NCI-H1694 treated with DMSO at 0.1 percent for 48 hours (cell line): ENCODE measurements around the gene ZFR2.
"Not testable (repeated sequence)": the region's sequence is repeated elsewhere in the genome, so short reads cannot be mapped to it uniquely, and the experiment has no call there.

Experiments
- DNase-seq: peaks from one replicate; lab custom pipeline; 2025; lab: John Stamatoyannopoulos, UW

ZFR2 gene

DNA sequence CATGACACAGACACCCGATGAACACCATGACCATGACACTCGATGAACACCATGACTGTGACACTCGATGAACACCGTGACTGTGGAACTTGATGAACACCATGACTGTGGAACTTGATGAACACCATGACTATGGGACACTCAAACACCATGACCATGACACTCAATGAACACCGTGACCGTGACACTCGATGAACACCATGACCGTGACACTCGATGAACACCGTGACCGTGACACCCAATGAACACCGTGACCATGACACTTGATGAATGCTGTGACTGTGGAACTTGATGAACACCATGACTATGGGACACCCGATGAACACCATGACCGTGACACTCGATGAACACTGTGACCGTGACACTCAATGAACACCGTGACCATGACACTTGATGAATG, 31.5 kb downstream of the ZFR2 start:
- DNase-seq = no peak

DNA sequence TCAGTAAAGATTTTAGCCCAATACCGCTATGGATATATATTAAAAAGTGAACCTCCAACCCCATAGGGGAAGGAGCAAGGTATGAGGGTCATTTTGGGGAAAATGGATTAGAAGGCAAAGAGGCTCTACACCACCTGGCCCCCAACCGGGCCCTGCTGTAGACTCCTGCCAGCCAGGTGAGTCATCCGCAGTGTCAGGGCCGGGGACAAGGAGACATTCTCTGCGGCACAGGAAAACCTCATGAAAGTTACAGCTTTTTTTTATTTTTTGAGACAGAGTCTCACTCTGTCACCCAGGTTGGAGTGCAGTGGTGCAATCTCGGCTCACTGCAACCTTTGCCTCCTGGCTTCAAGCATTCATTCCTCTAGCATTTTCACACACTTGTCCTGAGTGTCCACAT, 32.0 kb downstream of the ZFR2 start:
- DNase-seq = no peak

DNA sequence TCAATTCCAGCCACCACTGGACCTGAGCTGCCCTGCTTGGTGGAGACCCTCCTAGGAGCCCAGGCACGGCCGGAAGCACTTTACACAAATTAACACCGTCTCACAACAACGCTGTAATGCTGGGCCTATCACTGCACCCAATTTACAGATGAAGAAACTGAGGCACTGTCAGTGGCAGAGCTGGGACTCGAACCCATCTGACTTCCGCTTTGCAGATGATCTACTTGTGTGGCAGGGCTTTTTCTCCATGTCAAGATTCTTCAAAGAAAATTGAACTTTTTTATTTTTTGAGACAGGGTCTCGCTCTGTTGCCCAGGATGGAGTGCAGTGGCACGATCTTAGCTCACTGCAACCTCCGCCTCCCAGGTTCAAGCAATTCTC, 33.8 kb downstream of the ZFR2 start:
- DNase-seq = no peak

DNA sequence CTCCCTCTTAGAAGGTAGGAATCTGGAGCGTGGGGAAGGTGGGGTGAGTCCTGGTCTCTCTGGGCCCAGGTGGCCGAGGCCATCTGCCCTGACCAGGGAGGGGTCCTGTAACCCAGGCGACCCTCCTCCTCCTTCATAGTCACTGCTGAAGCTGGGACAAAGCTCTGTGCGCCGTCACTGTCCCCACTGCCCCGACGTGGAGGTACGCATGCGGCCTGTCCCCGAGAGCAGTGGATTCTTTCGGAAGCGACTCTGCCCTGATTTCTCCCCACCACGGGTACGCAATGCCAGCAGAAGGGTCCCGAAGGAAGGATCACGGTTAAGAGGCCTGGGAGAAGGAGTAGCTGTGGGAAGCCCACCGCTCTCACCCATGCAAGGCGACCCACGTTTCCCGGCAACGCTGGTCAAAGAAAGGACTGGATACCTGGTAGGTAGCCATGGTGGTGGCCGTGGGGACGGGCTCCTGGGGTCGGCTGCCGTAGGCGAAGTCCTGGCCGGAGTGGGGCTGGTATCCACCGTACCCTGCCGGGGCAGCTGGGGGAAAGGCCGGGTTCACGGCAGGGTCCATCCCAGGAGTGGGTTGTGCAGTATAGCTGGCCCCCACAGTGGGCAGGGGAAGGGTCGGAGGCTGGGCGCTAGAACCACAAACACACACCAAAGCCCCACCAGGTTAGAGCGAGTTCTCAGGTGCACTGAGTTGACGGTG, 34.3 kb downstream of the ZFR2 start:
- no peak for DNase-seq

DNA sequence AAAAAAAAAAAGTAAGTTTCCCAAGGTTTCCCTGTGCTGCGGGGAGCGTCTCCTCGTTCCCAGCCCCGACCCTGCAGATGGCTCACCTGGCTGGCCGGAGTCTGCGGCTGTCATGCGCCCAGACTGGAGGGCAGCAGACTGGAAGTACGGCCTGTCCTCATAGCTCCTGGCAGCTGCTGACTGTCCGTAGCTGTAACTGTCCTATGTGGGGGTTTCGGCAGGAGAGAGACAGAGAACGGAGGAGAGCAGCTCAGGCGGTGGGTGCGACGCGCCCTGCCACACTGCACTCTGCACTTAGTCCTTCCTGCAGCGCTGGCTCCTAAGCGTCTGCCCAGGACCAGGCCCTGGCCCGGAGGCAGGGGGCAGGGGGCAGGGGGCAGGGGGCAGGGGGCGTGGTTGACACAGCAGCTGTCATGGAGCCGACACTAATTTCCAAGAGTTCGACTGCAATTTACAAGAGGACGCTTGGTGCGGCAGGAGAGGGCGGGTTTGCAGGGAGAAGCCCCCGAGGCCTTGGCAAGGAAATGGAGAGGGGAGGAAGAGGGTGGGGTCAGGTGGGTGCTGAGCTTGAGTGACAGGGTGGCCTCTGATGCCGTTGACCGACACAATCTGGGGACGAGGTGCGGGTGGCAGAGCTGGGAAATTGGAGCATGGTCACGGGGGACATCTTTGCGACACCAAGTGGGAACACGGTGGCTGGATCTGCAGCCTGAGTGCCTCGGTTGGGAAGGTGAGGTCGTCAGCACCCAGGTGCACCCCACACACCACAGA, 35.1 kb downstream of the ZFR2 start:
- no peak for DNase-seq

DNA sequence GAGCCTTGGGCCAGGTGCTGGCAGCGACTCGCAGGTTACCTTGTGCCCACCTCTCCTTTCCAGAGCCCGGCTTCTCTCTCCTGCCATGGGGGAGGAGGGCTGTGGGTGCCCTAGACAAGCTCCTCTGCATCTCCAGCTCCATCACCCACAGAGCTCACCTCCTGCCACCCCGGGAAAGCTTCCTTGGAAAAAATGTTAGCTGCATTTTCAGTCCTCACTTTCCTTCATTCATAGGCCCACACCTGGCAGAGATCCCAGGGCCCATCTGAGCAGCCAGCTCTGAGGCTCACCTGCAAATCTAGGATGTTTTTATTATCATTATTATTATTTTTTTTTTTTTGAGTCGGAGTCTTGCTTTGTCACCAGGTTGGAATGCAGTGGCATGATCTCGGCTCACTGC, 36.8 kb downstream of the ZFR2 start:
- DNase-seq = no peak

DNA sequence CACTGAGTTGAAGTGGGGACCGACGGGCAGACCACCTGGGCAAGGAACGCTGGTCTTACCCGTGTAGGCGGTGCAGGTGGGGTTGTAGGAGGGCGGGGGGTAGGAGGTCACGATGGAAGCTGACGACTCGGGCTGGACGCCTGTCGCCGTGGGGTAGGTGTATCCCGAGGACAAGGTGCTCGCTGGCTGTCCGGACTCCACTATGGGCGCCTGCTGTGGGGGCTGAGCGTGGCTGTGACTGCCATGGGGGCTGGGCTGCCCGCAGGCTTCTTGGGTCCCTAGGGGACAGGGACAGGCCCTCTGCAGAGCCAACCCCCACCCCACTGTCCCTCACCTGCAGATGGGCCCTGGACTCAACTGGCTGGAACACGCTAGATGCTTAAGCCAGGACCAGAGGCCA, 37.2 kb downstream of the ZFR2 start:
- DNase-seq = no peak

DNA sequence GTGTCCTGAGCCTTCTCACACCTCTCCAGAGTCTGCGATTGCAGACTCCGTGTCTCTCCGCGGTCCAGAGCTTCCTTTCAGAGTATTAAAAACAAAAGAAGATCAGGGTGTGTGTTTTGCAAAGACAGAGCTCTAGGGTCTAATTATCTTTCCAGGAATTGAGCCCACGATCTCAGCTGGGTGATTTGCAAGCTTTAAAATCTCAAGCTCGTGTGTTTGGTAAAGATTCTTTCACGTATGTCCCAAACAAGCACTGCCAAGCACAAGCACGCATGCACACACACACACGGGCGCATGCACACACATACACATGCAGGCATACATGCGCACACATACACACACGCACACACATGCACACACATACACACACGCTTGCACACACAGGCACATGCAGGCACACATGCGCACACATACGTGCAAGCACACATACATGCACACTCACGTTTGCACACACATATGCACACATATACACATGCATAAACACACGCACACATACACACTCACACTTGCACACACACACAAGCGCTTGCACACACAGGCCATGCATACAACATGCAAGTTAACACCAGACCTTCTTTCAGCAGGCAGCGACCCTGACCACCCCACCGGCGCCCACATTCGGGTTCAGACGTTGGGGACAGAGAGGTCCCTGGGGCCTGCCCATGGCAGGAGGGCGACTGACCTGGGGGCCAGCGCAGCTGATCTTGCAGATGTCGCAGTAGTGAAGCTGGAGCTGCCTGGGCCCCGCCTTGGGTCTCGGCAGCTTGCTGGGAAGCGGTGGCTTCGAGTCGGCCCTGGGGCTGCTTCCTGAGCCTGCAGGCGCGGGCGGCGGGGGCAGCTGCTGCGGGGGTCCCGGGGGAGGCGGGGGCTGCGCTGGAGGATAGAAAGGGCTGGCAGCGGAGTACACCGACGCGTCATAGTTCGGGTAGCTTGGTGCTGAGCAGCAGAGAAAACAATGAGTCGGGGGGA, 37.9 kb downstream of the ZFR2 start:
- no peak for DNase-seq

DNA sequence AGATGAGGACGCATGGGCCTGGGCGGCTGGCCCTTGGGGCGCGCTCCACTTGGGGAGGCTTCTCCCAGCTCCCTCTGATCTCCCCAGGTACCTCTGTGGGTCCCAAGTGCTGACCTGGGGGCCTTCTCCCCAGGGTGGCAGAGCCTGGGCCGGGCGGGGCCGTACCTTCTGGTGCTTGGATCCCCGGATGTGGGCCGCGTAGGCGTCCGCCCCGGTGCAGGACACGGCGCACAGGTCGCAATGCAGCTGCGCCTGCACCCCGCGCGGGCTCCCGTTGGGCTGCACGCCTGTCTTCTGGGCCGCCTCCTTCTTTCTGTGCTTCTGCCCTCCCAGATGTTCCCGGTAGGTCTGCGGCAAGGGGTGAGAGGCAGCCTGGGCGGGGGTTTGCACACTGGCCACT, 41.5 kb downstream of the ZFR2 start:
- DNase-seq = no peak

DNA sequence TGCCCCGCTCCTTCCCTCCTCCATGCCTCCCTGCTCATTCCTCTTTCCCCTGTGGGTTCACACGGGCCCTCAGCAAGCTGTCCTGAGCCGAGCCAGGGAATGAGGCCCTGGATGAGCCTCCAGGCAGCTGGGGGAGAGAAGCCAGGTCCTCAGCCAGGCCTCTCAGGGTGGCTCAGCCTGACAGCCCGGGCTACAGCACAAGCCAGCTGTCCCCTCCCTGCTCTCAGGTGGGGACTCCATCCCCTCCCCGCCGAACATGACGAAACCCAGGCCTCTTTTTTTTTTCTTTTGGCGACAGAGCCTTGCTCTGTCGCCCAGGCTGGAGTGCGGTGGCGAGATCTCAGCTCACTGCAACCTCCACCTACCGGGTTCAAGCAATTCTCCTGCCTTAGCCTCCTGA, 42.7 kb downstream of the ZFR2 start:
- no peak for DNase-seq

DNA sequence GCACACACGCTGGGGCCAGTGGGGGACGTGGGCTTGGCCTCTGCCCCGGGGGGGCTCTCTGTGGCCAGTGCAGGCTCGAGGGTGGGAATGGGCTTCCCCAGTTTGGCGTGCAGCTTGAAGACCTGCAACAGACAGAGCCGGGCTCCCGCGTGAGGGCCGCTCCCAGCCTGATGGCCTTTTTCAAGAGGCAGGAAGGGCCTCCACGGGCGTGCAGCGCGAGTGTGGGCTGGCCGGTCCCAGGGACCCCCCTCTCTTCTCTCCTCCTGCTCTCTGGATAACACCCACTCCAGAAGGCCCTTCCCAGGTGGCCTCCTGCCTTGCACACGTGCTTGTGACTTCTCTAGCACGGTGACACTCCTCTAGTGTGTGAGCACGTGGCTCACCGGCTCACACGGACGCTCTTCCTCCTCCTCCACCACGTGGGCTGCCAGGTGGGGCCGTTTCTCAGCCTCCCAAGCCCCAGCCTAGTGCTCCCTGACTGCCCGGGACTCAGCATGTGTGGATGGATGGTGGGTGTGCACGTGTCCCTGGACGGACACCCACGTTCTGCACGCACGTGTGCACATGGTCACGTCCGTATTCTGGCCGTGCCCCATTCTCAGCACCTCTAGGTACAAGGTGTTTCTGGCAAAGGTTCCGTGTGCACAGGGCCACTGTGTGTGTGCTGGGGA, 43.4 kb downstream of the ZFR2 start:
- DNase-seq = no peak

DNA sequence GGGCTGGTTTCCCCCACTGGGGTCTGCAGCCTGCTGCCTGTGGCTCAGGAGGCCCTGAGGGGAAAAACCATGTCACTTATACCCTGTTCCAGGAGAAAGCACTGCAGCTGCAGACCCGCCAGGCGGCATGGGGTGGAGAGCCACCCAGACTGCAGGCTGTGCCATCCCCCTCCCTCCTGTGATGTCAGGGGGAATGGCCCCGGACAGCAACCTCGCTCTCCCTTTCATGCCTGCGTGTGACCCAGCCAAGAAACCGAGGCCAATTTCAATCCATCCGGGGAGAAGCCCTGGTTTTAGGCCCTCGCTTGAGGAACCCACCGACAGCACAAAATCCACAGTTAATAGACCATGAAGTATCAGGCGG, 45.5 kb downstream of the ZFR2 start:
- no peak for DNase-seq

DNA sequence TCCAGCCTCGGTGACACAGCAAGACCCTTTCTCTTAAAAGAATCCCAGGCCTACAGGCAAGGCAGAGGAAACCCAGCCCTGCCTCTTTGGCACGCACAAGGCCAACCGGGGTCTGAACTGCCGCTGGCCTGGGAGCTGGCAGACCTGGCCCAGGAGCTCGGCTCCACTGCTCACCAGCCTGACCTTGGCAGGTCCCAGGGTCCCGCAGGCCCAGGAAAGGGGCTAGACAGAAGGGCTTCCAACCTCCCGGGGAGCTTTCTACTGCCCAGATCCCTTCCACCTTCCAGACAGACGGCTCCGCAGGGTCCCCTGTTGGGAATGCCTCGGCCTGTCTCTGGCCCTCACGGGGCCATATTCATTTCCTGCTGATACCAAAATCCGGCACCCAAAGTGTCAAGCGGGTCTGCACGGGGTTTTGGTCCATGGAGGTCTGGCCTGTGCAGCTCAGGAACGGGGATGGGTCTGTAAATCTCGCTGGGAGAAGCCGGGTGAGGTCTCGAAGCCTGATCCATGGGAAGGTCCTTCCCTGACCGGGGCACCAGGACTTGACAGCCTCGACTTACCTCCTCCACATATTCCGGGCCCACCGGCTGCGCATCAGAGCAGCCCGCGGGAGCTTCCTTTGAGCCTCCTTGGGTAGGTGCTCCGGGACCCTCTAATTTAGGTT, 46.0 kb downstream of the ZFR2 start:
- DNase-seq = no peak

DNA sequence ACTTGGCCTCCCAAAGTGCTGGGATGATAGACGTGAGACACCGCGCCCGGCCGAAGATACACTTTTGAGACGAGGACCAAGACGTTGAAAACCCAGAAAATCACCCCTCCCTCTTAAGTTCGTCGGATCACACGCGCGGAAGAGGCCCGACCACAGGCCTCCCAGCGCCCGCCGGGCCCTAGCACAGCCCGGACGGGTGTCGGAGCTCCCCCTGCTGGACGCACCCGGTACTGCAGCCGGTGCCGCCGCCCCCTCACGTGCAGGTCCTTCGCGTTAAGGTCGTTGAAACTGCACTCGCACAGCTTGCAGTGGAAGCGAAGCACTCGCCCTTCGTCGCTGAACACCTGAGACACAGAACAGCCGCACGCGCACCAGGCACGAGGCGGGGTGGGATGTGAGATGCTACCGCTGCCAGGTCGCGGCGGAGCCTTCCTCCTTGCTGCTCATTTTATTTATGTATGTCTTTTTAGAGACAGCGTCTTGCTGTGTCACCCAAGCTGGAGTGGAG, 46.9 kb downstream of the ZFR2 start:
- DNase-seq = peak; percentile 4

DNA sequence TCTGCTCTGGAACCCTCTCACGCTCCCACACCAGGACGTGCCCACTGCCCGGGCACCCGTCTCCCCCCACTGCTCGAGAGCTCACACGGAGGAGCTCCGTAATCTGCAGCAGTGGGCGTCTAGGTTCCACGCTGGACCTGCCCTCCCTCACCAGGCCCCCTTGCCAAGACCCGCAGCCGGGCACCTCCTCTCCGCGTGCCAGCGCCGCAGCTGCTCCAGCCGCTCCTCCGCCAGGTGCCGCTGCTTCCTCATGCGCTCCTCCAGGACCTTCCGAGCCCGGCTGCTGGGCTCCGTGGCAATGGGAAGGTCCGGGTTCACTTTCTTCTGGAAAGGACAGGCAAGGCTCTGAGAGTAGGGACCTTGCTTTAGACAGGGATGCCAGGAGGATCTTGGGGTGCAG, 47.7 kb downstream of the ZFR2 start:
- DNase-seq = no peak

DNA sequence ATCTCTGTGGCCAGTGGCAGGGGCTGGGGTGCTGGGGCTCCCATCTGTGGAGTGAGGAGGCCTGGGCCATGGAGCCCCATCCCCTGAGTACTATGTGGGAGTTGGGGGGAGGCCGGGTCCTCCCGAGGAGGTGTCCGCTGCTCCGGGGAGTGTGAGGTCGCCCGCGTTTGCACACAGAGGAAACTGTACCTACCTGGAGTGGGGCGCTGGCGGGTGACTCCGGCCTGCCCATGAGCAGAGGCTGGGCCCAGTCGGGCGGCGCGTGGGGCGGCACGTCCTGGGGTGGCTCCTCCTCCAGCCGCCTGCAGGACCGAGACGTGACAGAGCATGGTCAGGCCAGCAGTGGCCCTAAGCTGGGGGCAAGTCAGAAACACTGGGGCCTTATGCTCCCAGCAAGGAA, 48.8 kb downstream of the ZFR2 start:
- DNase-seq = no peak

DNA sequence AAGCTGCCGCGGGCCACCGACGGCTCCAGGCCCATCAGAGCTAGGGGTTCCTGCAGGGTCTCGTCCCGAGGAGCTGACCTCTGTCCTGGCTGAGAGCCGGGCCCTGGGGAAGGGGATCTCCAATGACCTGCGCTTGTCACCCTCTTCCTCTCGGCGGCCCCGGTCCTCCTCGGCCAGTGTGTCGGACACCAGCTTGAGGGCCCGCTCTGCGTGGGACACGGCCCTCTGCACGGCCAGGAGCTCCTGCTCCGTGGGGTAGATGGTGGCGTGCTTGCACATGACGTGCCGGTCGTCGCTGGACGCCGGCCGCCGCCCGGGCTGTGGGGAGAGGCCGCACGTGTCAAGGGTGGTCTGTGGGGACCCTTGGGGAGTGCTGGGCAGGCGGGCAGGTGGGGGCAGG, 49.9 kb downstream of the ZFR2 start:
- no peak for DNase-seq

DNA sequence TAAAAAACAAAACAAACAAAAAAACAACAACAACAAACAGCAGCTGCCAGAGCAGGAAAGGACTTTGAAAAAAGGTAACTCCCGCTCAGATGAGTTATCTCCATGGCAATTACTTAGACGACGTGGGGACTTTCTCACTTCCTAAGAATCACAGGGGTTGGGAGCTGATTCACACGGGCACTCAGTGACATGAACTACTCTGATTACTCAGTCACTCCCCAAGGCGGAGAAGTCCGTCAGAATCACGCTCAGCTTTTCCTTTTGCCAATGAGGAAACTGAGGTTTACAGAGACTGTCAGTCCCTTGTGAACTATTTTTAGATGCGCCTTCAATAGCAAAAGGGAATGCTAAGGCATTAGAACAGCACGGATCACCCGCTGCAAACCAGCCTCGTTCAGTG, 50.4 kb downstream of the ZFR2 start:
- no peak for DNase-seq

DNA sequence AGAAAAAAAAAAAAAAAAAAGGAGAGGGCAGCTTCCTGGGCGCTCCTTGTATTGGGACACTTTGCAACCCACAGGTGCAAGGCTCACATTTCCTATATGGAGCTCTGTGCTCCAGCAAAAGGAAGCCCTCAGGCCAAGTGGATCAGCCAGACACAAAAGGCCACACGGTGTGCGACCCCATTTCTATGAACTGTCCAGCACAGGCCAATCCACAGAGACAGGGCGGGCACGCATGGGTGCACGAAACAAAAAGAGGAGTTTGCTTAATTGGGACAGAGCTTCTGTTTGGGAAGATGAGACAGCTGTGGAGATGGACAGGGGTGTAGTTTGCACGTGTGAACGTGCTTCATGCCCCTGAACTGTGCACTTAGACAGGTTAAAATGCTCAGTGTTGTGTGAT, 51.1 kb downstream of the ZFR2 start:
- no peak for DNase-seq

DNA sequence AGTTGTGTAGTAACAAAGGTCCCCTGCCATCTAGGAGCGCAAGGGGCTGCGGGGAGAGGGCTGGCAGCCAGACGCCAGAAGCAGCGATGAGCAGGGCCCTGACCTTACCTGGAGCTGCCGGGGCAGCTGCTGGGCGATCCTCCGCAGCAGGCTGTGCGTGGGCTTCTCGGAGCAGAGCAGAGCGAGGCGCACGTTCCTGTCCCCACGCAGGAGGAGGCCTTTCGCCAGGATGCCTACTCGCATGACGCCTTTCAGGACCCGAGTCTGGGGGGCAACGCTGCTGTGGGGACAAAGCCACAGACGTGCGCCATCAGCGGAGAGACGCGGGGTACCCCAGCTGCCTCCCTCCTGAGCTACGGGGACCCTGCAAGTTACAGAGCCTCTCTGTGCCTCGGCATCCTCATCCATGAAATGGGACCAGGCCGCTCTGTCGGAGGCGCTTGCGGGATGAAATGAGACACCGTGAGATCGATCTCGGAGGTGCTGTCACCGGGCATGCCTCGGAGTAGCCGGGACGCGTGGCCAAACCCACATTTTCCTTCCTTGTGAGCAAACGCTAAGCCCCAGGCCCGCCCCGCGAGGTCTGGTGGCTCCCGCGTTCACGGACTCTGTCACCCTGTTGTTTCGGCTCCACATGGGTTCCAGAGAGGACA, 52.1 kb downstream of the ZFR2 start:
- DNase-seq = no peak

DNA sequence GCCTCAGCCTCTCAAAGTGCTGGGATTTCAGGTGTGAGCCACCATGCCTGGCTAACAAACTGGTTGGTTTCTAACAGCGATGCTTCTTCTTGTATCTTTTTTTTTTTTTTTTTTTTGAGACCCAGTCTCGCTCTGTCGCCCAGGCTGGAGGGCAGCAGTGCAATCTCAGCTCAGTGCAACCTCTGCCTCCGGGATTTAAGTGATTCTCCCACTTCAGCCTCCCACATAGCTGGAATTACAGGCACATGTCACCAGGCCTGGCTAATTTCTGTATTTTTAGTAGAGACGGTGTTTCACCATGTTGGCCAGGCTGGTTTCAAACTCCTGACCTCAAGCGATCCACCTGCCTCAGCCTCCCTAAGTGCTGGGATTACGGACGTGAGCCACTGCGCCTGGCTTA, 52.7 kb downstream of the ZFR2 start:
- DNase-seq = not testable (repeated sequence)
